H9 (cell line): ENCODE data around the gene MARCHF3. TPM values are rescaled to one million over a fixed set of nuclear protein-coding genes. Genes with fewer than 3 reads are reported as not detected.

Experiments
- DNase-seq: peaks from one replicate; pipeline ENCODE4 v3.0.0-alpha.2; 2017
- H2AFZ ChIP-seq: one replicate; pipeline ENCODE4 v1.6.1; 2013; ENCODE audit warnings: mild to moderate bottlenecking, low read length, control low read depth, moderate library complexity
- H2AK5ac ChIP-seq: 2 replicates; pipeline ENCODE4 v1.6.1; 2013; ENCODE audit warnings: low read length, control low read depth, mixed read lengths; ENCODE audit not compliant: insufficient read length
- H2BK120ac ChIP-seq: one replicate; pipeline ENCODE4 v1.6.1; 2013; ENCODE audit warnings: low read depth, mild to moderate bottlenecking, low read length, control low read depth, inconsistent platforms; ENCODE audit not compliant: poor library complexity, severe bottlenecking
- H2BK12ac ChIP-seq: 2 replicates; pipeline ENCODE4 v1.6.1; 2013; ENCODE audit warnings: low read length, control low read depth, mixed read lengths, low read depth; ENCODE audit not compliant: insufficient read length
- H2BK15ac ChIP-seq: 2 replicates; pipeline ENCODE4 v1.6.1; 2013; ENCODE audit warnings: low read depth, low read length, control low read depth
- H2BK20ac ChIP-seq: one replicate; pipeline ENCODE4 v1.6.1; 2013; ENCODE audit warnings: low read depth, mild to moderate bottlenecking, low read length, control low read depth, inconsistent platforms; ENCODE audit not compliant: poor library complexity, severe bottlenecking
- H2BK5ac ChIP-seq: 2 replicates; pipeline ENCODE4 v1.6.1; 2013; ENCODE audit warnings: low read length, control low read depth, mixed read lengths; ENCODE audit not compliant: insufficient read length
- H3K14ac ChIP-seq: 2 replicates; pipeline ENCODE4 v1.6.1; 2013; ENCODE audit warnings: low read length, control low read depth; ENCODE audit not compliant: insufficient read depth
- H3K18ac ChIP-seq: 2 replicates; pipeline ENCODE4 v1.6.1; 2013; ENCODE audit warnings: low read depth, mild to moderate bottlenecking, mixed read lengths, low read length, control low read depth; ENCODE audit not compliant: insufficient read length
- H3K23ac ChIP-seq: 2 replicates; pipeline ENCODE4 v1.6.1; 2013; ENCODE audit warnings: low read length, control low read depth, mixed read lengths, low read depth; ENCODE audit not compliant: insufficient read length
- H3K23me2 ChIP-seq: 2 replicates; pipeline ENCODE4 v1.6.1; 2013; ENCODE audit warnings: low read depth, mild to moderate bottlenecking, mixed read lengths, low read length, control low read depth; ENCODE audit not compliant: insufficient read length, poor library complexity, severe bottlenecking
- H3K27ac ChIP-seq: 2 replicates; pipeline ENCODE4 v1.5.1; 2013; ENCODE audit warnings: low read length, control low read depth, mixed read lengths, low read depth; ENCODE audit not compliant: insufficient read length
- H3K27me3 ChIP-seq: 2 replicates; pipeline ENCODE4 v1.6.1; 2013; ENCODE audit warnings: low read length, control low read depth, inconsistent platforms; ENCODE audit not compliant: insufficient read depth
- H3K4ac ChIP-seq: 2 replicates; pipeline ENCODE4 v1.6.1; 2013; ENCODE audit warnings: low read depth, mild to moderate bottlenecking, control low read depth, inconsistent platforms, low read length, moderate library complexity
- H3K4me1 ChIP-seq: 2 replicates; pipeline ENCODE4 v1.6.1; 2013; ENCODE audit warnings: low read length, control low read depth, inconsistent platforms; ENCODE audit not compliant: insufficient read depth
- H3K4me2 ChIP-seq: 2 replicates; pipeline ENCODE4 v1.6.1; 2013; ENCODE audit warnings: low read length, control low read depth, mixed read lengths; ENCODE audit not compliant: insufficient read length, insufficient read depth
- H3K56ac ChIP-seq: 2 replicates; pipeline ENCODE4 v1.6.1; 2013; ENCODE audit warnings: low read depth, mild to moderate bottlenecking, mixed read lengths, low read length, control low read depth; ENCODE audit not compliant: insufficient read length
- H3K79me1 ChIP-seq: 2 replicates; pipeline ENCODE4 v1.6.1; 2013; ENCODE audit warnings: low read depth, mild to moderate bottlenecking, moderate library complexity, low read length, control low read depth, inconsistent platforms; ENCODE audit not compliant: insufficient read depth, poor library complexity, severe bottlenecking
- H3K79me2 ChIP-seq: 2 replicates; pipeline ENCODE4 v1.6.1; 2013; ENCODE audit warnings: low read length, control low read depth, inconsistent platforms; ENCODE audit not compliant: insufficient read depth
- H3K9ac ChIP-seq: 2 replicates; pipeline ENCODE4 v1.6.1; 2013; ENCODE audit warnings: low read length, control low read depth, mixed read lengths; ENCODE audit not compliant: insufficient read length; ENCODE audit errors: extremely low read depth
- H3K9me3 ChIP-seq: one replicate; pipeline ENCODE4 v1.6.1; 2013; ENCODE audit warnings: low read depth, low read length, inconsistent platforms; ENCODE audit not compliant: control insufficient read depth
- H3T11ph ChIP-seq: one replicate; pipeline ENCODE4 v1.6.1; 2013; ENCODE audit warnings: mild to moderate bottlenecking, low read length, control low read depth, inconsistent platforms
- H4K20me1 ChIP-seq: one replicate; pipeline ENCODE4 v1.6.1; 2013; ENCODE audit not compliant: control insufficient read depth, insufficient read length, insufficient read depth
- H4K5ac ChIP-seq: 2 replicates; pipeline ENCODE4 v1.6.1; 2013; ENCODE audit warnings: low read depth, mild to moderate bottlenecking, mixed read lengths, low read length, control low read depth; ENCODE audit not compliant: insufficient read length
- H4K8ac ChIP-seq: replicated peaks from 2 replicates; pipeline ENCODE4 v1.6.1; 2013; ENCODE audit warnings: low read length, control low read depth, mixed read lengths, low read depth; ENCODE audit not compliant: insufficient read length
- H4K91ac ChIP-seq: 2 replicates; pipeline ENCODE4 v1.6.1; 2013; ENCODE audit warnings: low read depth, mild to moderate bottlenecking, moderate library complexity, mixed read lengths, low read length, control low read depth; ENCODE audit not compliant: insufficient read length
- H3K27ac Mint-ChIP-seq, 3 experiments: 2 replicates in 2 of 3; 3 replicates in 1 of 3; pipeline ENCODE4 v1.8.0; 2020 to 2021; ENCODE audit warnings: mixed read lengths in 3 of 3, mild to moderate bottlenecking in 1 of 3, moderate library complexity in 1 of 3
- H3K27me3 Mint-ChIP-seq: 2 replicates; pipeline ENCODE4 v1.8.0; 2021; ENCODE audit warnings: low read depth, mild to moderate bottlenecking, moderate library complexity, mixed read lengths
- H3K36me3 Mint-ChIP-seq, 3 experiments: 2 replicates in 2 of 3; 3 replicates in 1 of 3; pipeline ENCODE4 v1.8.0; 2020 to 2021; ENCODE audit warnings: low read depth in 3 of 3, mixed read lengths in 3 of 3; ENCODE audit not compliant: insufficient read depth in 1 of 3
- H3K4me1 Mint-ChIP-seq, 2 experiments: 2 replicates each; pipeline ENCODE4 v1.8.0; 2020; ENCODE audit warnings: mixed read lengths in 2 of 2
- H3K4me3 Mint-ChIP-seq, 2 experiments: 2 replicates in 1 of 2; 3 replicates in 1 of 2; pipeline ENCODE4 v1.8.0; 2020 to 2021; ENCODE audit warnings: mild to moderate bottlenecking in 2 of 2, mixed read lengths in 2 of 2, moderate library complexity in 1 of 2
- H3K9me3 Mint-ChIP-seq, 2 experiments: 2 replicates in 1 of 2; 3 replicates in 1 of 2; pipeline ENCODE4 v1.8.0; 2020; ENCODE audit warnings: mild to moderate bottlenecking in 2 of 2, mixed read lengths in 2 of 2, moderate library complexity in 1 of 2
- CTCF ChIP-seq: fragments of 200-600 bp; sonication (generic); conservative IDR thresholded peaks from 3 replicates; pipeline ENCODE4 v1.8.0; 2021; ENCODE audit warnings: antibody characterized with exemption, mild to moderate bottlenecking
- WGBS: extraction: QIAGEN DNeasy Blood & Tissue Kit; methylation state at CpG from one replicate; pipeline ENCODE4 v1.1.7; 2013; ENCODE audit warnings: missing lambda C conversion rate, low lambda C conversion rate, mixed read lengths; ENCODE audit not compliant: insufficient read length; ENCODE audit errors: extremely low coverage; 5-methylcytosine and 5-hydroxymethylcytosine counted together
- total RNA-seq: library from RNA; stranded (reverse); gene quantifications from 2 replicates; pipeline ENCODE4 v1.2.1, GENCODE V29; 2021

The MARCHF3 gene
- total RNA-seq, 1 experiment from 2014 or later: 17.7 TPM

- Histone ChIP-seq H2BK12ac (no peak overlapping the region), H3K79me2 (no peaks in the 10 kb centered on the region), H3K9me3 (no peaks in the 10 kb centered on the region), H3K9ac (no peak overlapping the region), H3K79me1 (no peaks in the 10 kb centered on the region), H2BK20ac (no peak overlapping the region), H4K8ac (no peak overlapping the region), H3K4ac (no peak overlapping the region), H2BK15ac (no peak overlapping the region), H3K23ac (no peak overlapping the region), H3K27me3 (no peaks in the 10 kb centered on the region), H3K4me1 (no peaks in the 10 kb centered on the region; the same call in 1 of the 2 replicates), H4K5ac (no peak overlapping the region), H3K18ac (no peak overlapping the region), H3K56ac (no peak overlapping the region), H3K4me2 (no peak overlapping the region), H3K14ac (no peak overlapping the region), H4K20me1 (no peaks in the 10 kb centered on the region), H2AFZ (no peak overlapping the region), H2AK5ac (no peak overlapping the region), H2BK120ac (no peak overlapping the region), H2BK5ac (no peak overlapping the region), H3T11ph (no peak overlapping the region), H4K91ac (no peak overlapping the region), H3K23me2 (no peaks in the 10 kb centered on the region), H3K27ac (no peak overlapping the region)
- no CpG with 5 or more reads among the region's 4 CpGs for WGBS
- TF ChIP-seq CTCF: no peak
- Mint-ChIP-seq H3K4me1 (peaks cover 16 to 17% of the 10 kb centered on the region in 2 experiments), H3K9me3 (no peaks in the 10 kb centered on the region), H3K27ac (no peak overlapping the region), H3K4me3 (no peak overlapping the region), H3K36me3 (no peaks in the 10 kb centered on the region; a peak in 1 of 7 replicates), H3K27me3 (peaks cover 3% of the 10 kb centered on the region; the same call in 1 of the 2 replicates)
- DNase-seq: no peak
These were observed 16.1 kb upstream of the MARCHF3 start for GRCh38 chr5:127046343-127047072.
